HK-2 (cell line): ENCODE data around the gene GCSAM.

Experiments used
- DNase-seq: peaks from one replicate; pipeline ENCODE4 v3.0.0-alpha.2; 2018; ENCODE audit not compliant: unreplicated experiment

The GCSAM gene

DNA sequence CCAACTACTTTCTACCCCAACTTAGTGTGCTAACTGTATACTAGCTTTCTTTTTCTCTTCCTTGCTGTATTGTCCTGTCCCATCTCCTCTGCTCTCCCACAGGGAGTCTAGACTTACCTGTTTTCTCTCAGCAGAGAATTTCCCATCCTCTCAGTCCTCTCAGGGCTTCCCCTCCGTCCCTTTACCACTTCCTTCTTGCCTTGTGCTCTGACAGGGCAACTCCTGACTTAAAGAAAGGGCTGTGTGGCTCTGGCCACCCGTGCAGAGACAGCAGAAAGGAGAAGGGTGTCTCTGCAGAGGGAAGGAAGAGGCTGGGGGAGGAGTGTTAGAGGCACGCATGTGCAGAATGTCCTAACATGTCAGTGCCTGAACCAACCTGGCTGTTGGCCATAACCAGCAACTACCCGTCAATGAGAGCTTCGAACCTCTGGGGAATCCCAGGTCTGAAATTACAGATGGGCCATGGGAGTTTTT lies at the start of gene GCSAM:
TSS of gene GCSAM (minus strand) at position 274 of the 474 bp plus-strand sequence. CDS start at position 146, 128 bp downstream.
- DNase-seq, result no peak

DNA sequence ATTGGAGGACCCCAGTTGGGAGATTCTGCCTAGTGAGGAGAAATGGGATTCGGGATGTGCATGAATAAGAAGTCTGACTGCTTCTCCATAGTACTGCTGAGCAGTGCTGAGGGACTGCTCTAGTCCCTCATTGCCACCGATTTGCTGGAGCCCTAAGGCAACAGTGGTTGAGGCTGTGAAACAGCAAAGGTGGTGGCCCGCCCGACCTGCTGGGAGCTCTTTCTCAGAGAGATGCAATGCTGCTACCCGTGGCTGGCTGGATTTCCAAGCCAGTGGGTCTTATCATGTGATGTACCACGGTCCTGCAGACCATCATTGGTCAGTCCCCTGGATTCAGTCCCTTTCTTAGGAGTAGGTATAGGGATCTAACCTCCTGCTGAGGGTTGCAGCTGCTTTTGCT lies 42.6 kb upstream of the GCSAM start:
- no peak for DNase-seq

DNA sequence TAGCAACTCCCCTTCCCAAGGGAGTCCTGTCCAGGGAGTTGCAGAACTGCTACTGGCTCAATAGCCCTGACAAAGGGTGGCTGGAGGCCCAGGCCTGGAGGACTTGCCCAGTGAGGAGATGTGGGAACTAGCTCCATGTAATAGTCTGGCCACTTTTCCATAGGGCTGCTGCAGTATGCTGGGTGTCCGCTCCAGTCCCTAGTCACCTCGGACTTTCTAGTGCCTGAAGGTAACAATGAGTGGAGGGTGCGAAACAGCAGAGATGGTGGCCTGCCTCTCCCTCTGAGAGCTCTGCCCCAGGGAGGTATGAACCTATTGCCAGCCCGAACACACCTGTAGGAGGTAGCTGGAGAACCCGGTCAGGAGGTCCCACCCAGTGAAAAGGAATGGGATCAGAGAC lies 42.0 kb upstream of the GCSAM start:
- no peak for DNase-seq

DNA sequence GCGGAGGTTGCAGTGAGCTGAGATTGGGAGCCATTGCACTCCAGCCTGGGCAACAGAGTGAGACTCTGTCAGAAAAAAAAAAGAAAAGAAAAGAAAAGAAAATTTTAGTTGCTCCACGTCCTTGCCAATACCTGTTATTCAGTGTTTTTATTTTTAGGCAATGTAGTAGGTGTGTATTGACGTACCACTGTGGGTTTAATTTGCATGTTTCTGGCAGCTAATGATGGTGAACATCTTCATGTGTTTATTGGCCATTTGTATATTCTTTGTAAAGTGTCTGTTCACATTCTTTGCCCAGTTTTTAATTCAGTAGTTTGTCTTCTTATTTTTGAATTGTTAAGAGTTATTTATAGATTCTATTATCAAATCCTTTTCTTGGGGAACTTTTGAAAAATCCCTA lies 38.1 kb upstream of the GCSAM start:
- no peak for DNase-seq

DNA sequence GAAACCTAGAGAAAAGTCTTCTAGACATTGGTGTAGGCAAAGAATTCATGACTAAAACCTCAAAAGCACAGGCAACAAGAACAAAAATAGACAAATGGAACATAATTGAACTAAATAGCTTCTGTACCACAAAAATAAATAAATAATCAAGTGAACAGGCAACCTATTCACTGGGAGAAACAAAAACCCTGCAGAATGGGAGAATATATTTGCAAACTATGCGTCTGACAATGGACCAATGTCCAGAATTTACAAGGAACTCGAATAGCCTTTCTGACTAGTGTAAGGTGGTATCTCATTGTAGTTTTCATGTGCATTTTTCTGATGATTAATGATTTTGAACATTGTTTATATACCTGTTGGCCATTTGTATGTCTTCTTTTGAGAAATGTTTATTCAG lies 37.0 kb upstream of the GCSAM start:
- no peak for DNase-seq

- DNase-seq, result no peak
Observed at GRCh38 chr3:112167758-112168157, 34.7 kb upstream of the GCSAM start.

GRCh38 chr3:112149136-112149535 lies 16.1 kb upstream of the GCSAM start:
- no peak for DNase-seq

GRCh38 chr3:112143689-112144088 lies 10.6 kb upstream of the GCSAM start:
- DNase-seq, result no peak

- DNase-seq, result no peak
Observed at GRCh38 chr3:112143251-112143650, 10.2 kb upstream of the GCSAM start.

GRCh38 chr3:112141293-112141692 lies 8.2 kb upstream of the GCSAM start:
- DNase-seq, result no peak

GRCh38 chr3:112140584-112140983 lies 7.5 kb upstream of the GCSAM start:
- no peak for DNase-seq

DNA sequence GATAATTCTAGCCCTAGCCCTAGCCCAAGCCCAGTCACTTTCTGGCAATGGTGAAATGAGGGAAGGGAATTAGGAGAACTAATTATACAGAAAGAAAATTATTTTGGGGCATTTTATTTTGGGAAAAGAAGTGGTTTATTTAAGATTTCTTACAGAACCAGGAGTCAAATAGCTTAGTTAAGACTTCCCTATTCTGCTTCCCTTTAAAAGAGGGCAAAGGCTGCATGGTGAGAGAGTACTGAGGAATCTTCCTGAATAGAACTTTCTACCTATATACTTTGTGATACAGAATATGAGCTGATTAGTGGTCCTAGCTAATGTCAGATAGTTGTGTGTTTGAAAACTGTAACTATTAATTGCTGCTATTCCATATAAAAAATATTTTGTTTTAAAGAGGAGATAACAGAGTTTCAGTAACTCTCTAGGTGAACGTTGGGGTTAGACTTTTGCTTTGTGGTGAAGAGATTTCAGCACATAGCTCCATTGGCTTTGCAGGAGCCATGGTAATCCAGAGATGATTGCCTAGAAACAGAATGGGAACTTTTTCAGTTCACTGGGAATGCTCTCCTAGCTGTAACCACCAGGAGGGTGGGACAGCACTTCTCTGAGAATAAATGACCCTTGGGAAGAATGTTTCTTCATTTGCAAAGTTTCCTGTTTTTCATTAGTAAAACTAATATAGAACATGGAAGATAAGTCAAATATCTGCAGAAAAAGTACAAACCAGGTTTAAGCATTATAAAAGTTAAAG lies 5.3 kb upstream of the GCSAM start:
- DNase-seq, result no peak

- DNase-seq, result no peak
Observed at GRCh38 chr3:112137781-112138180, 4.7 kb upstream of the GCSAM start.

DNA sequence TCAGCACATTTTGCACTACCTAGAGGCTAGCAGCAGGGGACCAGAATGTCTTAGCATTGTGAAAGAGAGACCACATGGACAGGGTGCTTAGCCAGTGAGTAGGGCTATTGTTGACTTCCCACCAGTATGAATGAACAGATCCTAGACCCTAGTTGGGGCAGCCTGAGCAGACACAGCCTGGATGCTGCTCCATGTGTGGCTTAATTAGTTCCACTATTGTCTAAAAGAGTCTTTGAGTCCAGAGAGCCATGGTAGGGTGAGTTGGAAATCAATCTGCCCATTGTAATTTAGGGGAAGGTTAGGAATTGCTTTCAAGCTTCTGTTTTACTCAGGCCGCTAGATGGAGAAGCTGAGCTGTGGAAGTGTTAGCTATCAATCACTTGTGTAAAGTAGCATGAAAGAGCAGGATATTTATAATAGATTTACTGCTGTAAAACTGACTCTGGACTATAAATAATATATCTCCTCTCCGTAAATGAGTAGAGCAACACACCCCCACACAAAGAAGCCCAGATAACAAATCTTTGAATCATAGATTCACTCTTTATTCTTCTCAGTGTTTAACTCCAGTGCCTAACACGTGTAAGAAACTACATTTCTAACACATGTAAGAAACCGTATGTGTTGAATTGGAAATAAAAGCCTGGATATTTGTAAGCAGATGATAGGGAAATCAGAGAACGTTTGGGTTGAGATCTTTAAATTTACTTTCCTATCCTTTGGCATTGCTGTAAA lies 4.1 kb upstream of the GCSAM start:
- no peak for DNase-seq

- DNase-seq, result no peak
Observed at GRCh38 chr3:112136046-112136445, 3.0 kb upstream of the GCSAM start.

GRCh38 chr3:112134335-112135124 lies 1.5 kb upstream of the GCSAM start:
- DNase-seq, result no peak

GRCh38 chr3:112133626-112134334 lies 732 bp upstream of the GCSAM start:
- no peak for DNase-seq

DNA sequence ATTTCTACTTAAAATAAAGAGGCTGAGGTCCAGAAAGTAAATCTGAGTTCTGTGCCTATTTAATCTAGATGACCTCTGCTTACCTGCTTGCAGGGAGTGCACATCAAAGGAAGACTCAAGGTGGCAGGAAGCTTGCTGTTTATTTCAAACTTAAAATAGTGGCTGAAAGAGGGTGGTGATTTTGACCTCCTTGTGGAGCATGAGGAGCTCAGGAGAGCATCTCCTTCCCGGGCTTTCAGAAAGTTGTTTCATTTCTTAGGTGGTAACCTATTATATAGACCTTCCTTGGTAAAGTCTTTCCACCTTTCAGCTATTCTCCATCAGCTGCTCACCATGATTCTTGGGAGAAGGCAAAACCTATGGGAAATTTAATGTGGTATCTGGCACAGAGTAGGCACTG lies 494 bp downstream of the GCSAM start:
- no peak for DNase-seq

DNA sequence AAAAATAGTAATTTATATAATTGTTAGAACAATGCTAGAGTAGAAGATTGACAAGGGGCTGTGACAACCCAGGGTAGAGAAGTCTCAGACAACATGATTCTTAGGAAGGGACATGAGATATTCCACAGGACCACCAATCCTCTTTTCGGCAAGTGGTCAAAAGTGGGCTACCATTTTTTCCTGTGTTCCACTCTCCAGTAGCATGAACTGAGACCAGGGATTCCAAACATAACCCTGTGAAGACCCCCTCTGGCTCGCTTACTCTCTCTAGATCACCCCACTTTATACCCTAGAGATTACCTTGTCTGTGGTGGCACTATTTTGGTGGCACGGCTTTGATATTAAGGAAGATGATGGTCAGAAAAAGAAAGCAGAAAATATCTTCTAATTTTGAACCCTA lies 960 bp downstream of the GCSAM start:
- DNase-seq, result no peak

GRCh38 chr3:112131111-112131510 lies 1.9 kb downstream of the GCSAM start:
- no peak for DNase-seq

GRCh38 chr3:112130638-112130993 lies 2.4 kb downstream of the GCSAM start:
- no peak for DNase-seq
